ENCODE data around the gene C3orf33.

DNA sequence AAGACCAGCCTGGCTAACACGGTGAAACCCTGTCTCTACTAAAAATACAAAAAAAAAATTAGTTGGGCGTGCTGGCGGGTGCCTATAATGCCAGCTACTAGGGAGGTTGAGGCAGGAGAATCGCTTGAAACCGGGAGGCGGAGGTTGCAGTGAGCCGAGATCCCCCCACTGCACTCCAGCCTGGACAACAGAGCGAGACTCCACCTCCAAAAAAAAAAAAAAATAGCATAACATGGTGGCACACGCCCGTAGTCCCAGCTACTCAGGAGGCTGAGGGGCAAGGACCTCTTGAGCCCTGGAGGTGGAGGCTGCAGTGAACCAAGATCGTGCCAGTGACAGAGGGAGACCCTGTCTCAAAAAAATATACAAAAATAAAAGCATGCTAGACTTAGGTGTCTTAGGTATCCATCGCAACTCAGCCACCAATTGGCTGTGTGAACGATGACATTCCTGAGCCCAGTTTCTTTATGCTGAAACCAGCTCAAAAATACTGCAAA lies 67.5 kb downstream of the C3orf33 start:
- TF ChIP-seq, protein P1, sequence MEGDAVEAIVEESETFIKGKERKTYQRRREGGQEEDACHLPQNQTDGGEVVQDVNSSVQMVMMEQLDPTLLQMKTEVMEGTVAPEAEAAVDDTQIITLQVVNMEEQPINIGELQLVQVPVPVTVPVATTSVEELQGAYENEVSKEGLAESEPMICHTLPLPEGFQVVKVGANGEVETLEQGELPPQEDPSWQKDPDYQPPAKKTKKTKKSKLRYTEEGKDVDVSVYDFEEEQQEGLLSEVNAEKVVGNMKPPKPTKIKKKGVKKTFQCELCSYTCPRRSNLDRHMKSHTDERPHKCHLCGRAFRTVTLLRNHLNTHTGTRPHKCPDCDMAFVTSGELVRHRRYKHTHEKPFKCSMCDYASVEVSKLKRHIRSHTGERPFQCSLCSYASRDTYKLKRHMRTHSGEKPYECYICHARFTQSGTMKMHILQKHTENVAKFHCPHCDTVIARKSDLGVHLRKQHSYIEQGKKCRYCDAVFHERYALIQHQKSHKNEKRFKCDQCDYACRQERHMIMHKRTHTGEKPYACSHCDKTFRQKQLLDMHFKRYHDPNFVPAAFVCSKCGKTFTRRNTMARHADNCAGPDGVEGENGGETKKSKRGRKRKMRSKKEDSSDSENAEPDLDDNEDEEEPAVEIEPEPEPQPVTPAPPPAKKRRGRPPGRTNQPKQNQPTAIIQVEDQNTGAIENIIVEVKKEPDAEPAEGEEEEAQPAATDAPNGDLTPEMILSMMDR (IDR thresholded peaks at IDR 0.05; ENCODE audit: low read depth, low read length): no peak
- no peak for TF ChIP-seq POLR2A (IDR thresholded peaks at IDR 0.05; ENCODE audit: extremely low read depth, insufficient read length)
